ENCODE results near the gene GLI3. TPM values are rescaled to one million over a fixed set of nuclear protein-coding genes. Genes with fewer than 3 reads are reported as not detected.

The GLI3 gene
- polyA plus RNA-seq, 1 of the 3 experiments (the other 2 are of a cell fraction) = 0.08 TPM

DNA sequence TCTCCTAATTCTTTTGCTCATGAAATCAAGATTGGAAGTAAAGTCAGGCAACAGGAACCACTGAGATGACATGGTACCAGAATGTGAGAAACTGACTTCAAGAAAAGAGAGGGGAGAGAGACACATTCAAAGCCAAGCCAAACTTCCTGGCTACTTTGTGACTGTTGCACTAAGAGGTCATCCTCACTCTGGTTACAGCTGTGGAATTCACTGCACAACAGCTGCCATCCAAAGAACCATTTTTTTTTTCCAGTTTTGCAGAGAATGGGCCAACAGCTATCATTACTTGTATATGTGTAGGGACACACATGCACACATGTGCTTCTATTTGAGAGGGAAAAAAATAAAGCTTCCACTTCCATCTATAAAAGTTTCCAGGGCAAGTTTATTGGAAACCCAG is 203.5 kb downstream of the GLI3 start:
- Histone ChIP-seq H3F3A (replicated peaks; ENCODE audit: insufficient read depth) (no peaks in the 10 kb centered on the region), H3K4me3 (ENCODE audit: low read depth in 2 of 2, low read length in 1 of 2) (no peak overlapping the region), H3K36me3 (replicated peaks in 1 of 2; ENCODE audit: control insufficient read depth in 1 of 2, insufficient read depth in 2 of 2, low read length in 1 of 2) (no peaks in the 10 kb centered on the region), H3K9me2 (no peaks in the 10 kb centered on the region), H3K4me2 (no peak overlapping the region), H4K20me1 (ENCODE audit: insufficient read depth) (no peaks in the 10 kb centered on the region), H2AFZ (ENCODE audit: low read depth) (no peak overlapping the region), H3K9ac (no peak overlapping the region), H3K27me3 (ENCODE audit: insufficient read depth) (peaks cover 83% of the 10 kb centered on the region), H3K9me3 (no peaks in the 10 kb centered on the region), H3K27ac (ENCODE audit: low read depth in 2 of 2, low read length in 1 of 2) (no peak overlapping the region), H3K79me2 (ENCODE audit: insufficient read depth) (no peaks in the 10 kb centered on the region), H3K4me1 (ENCODE audit: control insufficient read depth in 1 of 2, insufficient read depth in 2 of 2, low read depth in 1 of 2, low read length in 1 of 2) (no peaks in the 10 kb centered on the region)
- TF ChIP-seq SMC3 (IDR thresholded peaks at IDR 0.05; ENCODE audit: low read depth, low read length) (no peak), EP300 (IDR thresholded peaks at IDR 0.05; ENCODE audit: borderline replicate concordance in 1 of 2, low read depth in 1 of 2, low read length in 1 of 2) (no peak), JUND (IDR thresholded peaks at IDR 0.05) (no peak), TCF12 (IDR thresholded peaks at IDR 0.05) (no peak), MEF2A (IDR thresholded peaks at IDR 0.05; ENCODE audit: borderline replicate concordance, low read depth) (no peak), REST (IDR thresholded peaks at IDR 0.05; ENCODE audit: low read depth, low read length) (no peak), NFIC (IDR thresholded peaks at IDR 0.05; ENCODE audit: borderline replicate concordance) (no peak), POLR2AphosphoS5 (IDR thresholded peaks at IDR 0.05; ENCODE audit: low read depth, low read length) (no peak), FOXM1 (IDR thresholded peaks at IDR 0.05; ENCODE audit: low read depth) (no peak), YY1 (IDR thresholded peaks at IDR 0.05; ENCODE audit: low read depth) (no peak), RFX5 (IDR thresholded peaks at IDR 0.05; ENCODE audit: low read length) (no peak), ELF1 (IDR thresholded peaks at IDR 0.05) (no peak), FOSL2 (IDR thresholded peaks at IDR 0.05; ENCODE audit: borderline replicate concordance, low read depth) (no peak), RCOR1 (IDR thresholded peaks at IDR 0.05; ENCODE audit: low read length) (no peak), NRF1 (IDR thresholded peaks at IDR 0.05; ENCODE audit: low read depth, low read length) (no peak), CTCF (IDR thresholded peaks at IDR 0.05) (no peak)
- TF ChIP-seq, protein P1, sequence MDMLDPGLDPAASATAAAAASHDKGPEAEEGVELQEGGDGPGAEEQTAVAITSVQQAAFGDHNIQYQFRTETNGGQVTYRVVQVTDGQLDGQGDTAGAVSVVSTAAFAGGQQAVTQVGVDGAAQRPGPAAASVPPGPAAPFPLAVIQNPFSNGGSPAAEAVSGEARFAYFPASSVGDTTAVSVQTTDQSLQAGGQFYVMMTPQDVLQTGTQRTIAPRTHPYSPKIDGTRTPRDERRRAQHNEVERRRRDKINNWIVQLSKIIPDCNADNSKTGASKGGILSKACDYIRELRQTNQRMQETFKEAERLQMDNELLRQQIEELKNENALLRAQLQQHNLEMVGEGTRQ (IDR thresholded peaks at IDR 0.05; ENCODE audit: borderline replicate concordance, low read depth, low read length) = no peak
- TF ChIP-seq, protein P2, sequence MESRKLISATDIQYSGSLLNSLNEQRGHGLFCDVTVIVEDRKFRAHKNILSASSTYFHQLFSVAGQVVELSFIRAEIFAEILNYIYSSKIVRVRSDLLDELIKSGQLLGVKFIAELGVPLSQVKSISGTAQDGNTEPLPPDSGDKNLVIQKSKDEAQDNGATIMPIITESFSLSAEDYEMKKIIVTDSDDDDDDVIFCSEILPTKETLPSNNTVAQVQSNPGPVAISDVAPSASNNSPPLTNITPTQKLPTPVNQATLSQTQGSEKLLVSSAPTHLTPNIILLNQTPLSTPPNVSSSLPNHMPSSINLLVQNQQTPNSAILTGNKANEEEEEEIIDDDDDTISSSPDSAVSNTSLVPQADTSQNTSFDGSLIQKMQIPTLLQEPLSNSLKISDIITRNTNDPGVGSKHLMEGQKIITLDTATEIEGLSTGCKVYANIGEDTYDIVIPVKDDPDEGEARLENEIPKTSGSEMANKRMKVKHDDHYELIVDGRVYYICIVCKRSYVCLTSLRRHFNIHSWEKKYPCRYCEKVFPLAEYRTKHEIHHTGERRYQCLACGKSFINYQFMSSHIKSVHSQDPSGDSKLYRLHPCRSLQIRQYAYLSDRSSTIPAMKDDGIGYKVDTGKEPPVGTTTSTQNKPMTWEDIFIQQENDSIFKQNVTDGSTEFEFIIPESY (IDR thresholded peaks at IDR 0.05; ENCODE audit: borderline replicate concordance, low read depth) = no peak
- TF ChIP-seq, protein P3, sequence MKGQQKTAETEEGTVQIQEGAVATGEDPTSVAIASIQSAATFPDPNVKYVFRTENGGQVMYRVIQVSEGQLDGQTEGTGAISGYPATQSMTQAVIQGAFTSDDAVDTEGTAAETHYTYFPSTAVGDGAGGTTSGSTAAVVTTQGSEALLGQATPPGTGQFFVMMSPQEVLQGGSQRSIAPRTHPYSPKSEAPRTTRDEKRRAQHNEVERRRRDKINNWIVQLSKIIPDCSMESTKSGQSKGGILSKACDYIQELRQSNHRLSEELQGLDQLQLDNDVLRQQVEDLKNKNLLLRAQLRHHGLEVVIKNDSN (IDR thresholded peaks at IDR 0.05; ENCODE audit: borderline replicate concordance, low read depth) = no peak
- no peak for DNase-seq
- CTCF ChIA-PET = interaction anchor here (1.1 kb wide), 1 partner anchor 30 kb away, joined by 3 read pairs; no protein-coding TSS in a partner anchor
- POLR2A ChIA-PET = no interaction called here

All from SK-N-SH (cell line).